Adrenal gland (tissue), 5 donors: ENCODE data around the gene SRPK2.

Experiments used
- CTCF ChIP-seq, 6 experiments: fragments of 450-650 bp in 4 of 6; fragments of 200-600 bp in 2 of 6; sonication (generic) in 1 of 6; IDR thresholded peaks; 1 replicate in 5 of 6; 2 replicates in 1 of 6; pipeline versions ENCODE4 v1.5.1 to v1.8.0; 2016 to 2021; ENCODE audit warnings: antibody characterized with exemption in 6 of 6, mild to moderate bottlenecking in 2 of 6, moderate library complexity in 1 of 6
- POLR2A ChIP-seq, 2 donors: fragments of 450-650 bp; IDR thresholded peaks; one replicate each; pipeline ENCODE4 v1.6.1; 2017; ENCODE audit warnings: antibody characterized with exemption in 2 of 2, mild to moderate bottlenecking in 2 of 2, moderate library complexity in 1 of 2
- donor health status: DM: no; HTN: no; CAD: no.

- TF ChIP-seq CTCF (IDR thresholded peaks at IDR 0.05) (no peak), POLR2A (IDR thresholded peaks at IDR 0.05) (no peak)
Measured at GRCh38 chr7:105132335-105132734, 256.4 kb downstream of the SRPK2 start.
